Measurements from ENCODE around the gene SALL2.
A peak's percentile ranks its signal among the peaks of the same experiment; 100 is the strongest.
"Not testable (repeated sequence)": the region's sequence is repeated elsewhere in the genome, so short reads cannot be mapped to it uniquely, and the experiment has no call there.

The SALL2 gene

DNA sequence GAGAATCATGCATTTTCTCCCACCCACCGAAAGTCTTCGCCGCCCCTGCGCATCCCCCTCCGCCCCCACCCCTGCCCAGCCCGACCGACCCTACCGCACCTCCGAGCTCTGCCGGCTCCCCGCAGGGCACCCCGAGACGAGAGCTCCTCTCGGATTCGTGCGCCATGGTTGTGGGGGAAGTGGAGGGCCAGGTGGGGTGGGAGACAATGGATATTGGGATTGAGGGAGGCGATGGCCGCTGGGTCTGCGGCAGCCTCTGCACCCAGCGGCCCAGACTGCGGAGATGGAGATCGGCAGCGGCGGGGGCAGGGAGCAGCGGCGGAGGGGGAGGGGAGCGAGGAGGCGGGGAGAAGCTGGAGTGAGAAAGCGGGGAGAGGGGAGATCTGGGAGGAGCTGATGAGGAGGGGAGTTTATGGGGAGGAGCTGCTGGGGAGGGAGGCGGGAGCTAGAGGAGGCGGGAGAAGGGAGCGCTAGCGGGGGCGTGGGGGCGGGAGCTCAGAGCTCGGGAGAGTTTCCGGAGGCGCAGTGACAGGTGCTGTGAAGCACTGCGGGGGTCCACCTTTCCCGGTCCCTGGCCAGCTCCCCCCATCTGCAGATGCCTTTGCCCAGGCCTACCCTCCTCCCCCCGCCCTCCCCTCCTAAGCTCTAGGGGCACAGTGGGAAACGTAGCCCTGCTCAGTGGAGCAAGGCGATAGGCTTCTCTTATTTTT is at the start of gene SALL2:
Gene SALL2, minus strand, starts transcription at position 385 of the 710 bp plus-strand sequence. Its CDS starts 219 bp downstream, at position 166.
- DNase-seq (ENCODE audit: low spot score): peak; percentile 32

DNA sequence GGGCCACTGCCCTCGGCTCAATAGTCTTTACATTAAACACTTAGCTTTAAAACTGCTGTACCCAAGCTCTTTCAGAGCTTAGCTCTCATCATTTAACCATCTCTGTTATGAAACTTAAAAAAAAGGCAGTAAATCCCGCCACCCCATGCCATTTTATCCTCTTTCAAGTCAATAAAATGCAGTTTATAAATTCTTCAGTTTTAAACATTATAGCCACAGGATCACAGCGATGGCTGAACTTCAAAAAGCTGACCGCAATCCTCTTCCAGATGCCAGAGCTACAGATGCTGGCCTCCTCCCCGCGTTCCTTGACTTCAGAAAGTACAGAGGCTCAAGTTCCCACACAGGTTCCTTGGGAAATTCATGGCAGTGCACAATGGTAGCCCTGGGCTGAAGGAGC is 49.5 kb upstream of the SALL2 start:
- no peak for DNase-seq (ENCODE audit: low spot score)

DNA sequence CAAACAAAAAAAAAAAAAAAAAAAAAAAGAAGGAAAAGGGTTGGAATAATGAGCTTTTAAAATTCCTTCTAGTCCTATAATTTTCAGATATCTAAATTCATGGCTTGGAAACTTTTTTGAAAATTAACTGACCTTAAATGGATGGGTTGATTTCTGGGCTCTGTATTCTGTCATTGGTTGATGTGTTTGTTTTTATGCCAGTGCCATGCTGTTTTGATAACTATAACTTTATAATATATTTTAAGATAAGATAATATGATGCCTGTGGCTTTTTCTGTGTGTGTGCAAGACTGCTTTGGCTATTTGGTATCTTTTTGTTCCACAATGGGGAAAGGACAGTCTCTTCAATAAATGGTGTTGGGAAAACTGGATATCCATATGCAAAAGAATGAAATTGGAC is 46.5 kb upstream of the SALL2 start:
- DNase-seq (ENCODE audit: low spot score): no peak

DNA sequence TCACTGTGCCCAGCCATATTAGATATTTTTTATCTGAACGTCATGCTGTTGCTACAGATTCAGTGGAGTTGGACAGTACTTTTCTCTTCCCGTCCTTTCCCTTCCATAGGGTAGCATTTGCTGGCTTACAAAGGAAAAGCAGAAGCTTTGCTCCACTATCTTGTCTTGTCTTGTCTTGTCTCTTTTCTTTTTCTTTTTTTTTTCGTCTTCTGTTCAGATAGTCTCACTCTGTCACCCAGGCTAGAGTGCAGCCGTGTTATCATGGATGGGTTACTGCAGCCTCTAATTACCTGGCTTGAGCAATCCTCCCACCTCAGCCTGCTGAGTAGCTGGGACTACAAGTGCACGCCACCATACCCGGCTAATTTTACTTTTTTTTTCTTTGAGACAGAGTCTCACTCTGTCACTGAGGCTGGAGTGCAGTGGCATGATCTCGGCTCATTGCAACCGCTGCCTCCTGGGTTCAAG is 32.6 kb upstream of the SALL2 start:
- DNase-seq (ENCODE audit: low spot score): no peak

DNA sequence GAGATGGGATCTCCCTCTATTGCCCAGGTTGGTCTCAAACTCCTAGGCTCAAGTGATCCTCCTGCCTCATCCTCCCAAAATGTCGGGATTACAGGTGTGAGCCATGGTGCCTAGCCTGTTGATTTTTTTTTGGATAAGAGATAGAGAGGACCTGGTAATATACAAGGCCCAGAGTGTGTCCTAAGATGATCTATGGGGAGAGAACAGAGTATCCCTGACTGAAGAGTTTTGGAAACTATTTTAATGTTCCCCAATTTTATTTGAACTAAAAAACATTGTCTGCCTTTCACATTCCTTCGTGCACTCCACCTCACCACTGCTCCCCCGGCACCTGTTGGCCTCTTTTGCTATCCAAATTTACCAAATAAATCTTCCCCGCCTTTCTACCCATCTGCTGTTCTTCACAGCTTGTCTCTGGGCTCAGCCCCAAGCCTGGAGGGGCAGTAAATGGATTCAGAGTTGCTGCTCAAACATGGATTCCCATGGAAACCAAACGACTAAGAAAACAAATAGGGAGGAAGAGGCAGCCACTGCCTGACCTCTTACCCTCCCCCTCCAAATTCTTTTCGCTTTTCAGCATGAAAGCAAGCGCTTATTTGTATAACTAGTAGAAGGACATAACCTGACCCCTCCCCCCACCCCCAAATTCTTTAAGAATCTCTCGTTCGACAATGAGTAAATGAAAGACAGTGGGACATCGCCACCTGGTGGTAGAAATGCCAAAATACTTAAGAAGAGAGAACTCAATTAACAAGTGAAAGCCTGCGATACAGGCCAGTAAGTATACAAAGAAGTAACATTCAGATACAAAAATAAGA is 31.1 kb upstream of the SALL2 start:
- peak; percentile 78 for DNase-seq (ENCODE audit: low spot score)

DNA sequence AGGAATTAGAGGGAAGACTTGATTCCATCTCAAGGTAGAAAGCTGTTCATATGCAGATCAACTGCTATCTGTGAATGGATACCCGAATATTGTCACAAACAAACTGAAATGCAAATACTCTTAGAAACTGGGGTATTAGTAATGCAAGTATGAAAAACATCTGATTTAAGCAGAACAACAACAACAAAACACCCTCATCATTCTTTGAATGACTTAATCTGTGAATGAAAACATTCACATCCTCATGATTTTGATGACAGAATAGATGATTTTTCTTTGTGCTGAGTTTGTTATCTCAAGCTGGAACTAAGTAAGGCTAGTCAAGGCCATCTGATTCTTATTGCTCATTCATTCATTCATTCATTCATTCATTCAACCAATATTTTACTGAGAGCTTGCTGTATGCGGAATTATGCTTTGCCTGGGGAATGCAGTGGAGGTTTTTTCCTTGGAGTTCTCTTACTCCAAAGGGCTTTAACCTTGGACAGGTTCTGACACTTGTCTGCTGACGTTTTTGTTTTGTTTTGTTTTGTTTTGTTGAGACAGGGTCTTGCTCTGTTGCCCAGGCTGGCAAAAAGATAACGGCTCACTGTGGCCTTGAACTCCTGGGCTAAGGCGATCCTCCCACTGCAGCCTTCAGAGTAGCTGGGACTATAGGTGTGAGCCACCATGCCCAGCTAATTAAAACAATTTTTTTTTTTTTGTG is 30.4 kb upstream of the SALL2 start:
- no peak for DNase-seq (ENCODE audit: low spot score)

DNA sequence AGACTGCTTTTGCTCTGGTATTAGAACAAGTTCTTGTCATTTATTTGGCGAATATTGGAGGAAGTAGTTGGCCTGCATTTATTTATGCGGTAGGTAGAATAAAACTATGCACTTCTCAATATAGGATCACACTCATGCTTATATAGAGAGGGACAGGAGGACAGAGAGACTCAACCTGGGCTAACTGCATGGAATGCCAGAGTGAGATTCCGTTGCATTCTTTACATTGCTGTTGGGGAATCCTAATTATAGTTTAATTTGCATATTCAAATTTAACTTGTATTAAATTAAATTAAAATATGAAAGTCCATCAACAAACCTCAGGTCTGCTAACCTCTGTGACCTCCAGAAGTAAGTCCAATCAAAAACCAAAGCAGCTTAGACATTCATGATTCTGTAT is 27.1 kb upstream of the SALL2 start:
- no peak for DNase-seq (ENCODE audit: low spot score)

DNA sequence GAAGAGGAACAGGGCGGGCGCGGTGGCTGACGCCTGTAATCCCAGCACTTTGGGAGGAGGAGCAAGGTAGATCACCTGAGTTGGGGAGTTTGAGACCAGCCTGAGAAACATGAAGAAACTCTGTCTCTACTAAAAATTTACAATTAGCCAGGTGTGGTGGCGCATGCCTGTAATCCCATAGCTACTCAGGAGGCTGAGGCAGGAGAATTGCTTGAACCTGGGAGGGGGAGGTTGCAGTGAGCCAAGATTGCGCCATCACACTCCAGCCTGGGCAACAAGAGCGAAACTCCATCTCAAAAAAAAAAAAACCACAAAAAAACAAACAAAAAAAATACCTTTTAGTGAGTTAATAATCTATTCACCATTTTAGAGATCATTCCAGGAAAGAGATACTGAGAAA is 18.4 kb upstream of the SALL2 start:
- not testable (repeated sequence) for DNase-seq (ENCODE audit: low spot score)

DNA sequence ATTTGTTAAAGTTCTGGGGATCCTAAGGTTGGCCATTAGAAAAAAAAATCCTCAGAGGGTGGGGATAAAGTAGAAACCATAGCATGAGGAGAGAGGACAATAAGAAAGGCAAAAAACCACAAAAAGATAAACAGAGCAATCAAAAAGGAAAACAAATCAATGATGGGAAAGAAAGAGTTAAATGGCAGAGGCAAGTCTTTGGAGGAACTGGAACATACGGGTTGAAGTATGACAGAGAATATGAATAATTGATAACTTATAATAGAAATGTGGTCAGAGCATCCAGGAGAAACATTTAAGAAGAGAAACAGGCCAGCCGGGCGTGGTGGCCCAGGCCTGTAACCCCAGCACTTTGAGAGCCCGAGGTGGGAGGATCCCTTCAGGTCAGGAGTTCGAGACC is 17.8 kb upstream of the SALL2 start:
- no peak for DNase-seq (ENCODE audit: low spot score)

DNA sequence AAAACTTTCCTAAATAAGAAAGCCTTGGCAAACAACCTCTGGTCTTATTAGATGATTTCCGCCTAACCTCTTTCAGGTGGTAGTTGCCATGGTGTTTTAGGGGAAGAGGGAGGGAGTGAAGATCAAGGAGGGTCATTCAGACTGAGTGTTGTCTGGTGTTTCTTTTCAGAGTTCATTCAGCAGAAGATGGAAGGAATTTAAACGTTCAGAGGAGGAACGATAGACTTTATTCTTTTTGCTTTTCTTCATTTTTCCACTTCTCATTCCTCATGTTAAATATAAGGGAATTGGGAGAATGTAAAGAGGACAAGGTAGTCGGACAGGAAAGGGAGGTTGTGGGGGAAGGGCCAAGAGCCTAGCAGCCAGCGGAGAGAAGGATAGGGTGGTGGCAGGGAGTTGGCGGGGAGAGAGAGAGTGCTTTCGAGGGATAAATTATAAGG is 17.4 kb upstream of the SALL2 start:
- no peak for DNase-seq (ENCODE audit: low spot score)

DNA sequence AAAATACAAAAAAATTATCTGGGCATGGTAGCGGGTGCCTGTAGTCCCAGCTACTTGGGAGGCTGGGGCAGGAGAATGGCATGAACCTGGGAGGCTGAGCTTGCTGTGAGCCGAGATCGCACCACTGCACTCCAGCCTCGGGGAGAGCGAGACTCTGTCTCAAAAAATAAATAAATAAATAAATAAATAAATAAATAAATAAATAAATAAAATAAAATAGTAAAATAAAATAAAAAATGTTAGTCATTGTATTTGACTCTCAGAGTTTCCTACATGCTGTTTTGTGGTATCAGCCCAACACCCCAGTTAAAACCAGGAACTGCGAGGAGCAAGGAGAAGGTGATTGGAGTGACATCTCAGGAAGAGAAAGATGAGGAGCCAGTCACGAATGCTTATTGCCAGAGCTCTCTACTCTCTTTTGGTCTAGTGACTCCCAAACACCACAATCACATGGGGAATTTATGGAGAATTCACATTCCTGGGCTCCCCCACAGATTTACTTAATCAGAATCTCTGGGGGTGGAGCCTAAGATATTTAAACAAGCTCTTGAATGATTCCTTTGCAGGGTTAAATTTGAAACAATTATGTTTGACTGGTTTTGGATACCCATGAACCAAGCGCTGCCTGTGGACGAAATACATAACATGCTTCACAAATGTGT is 15.4 kb upstream of the SALL2 start:
- DNase-seq (ENCODE audit: low spot score): no peak

DNA sequence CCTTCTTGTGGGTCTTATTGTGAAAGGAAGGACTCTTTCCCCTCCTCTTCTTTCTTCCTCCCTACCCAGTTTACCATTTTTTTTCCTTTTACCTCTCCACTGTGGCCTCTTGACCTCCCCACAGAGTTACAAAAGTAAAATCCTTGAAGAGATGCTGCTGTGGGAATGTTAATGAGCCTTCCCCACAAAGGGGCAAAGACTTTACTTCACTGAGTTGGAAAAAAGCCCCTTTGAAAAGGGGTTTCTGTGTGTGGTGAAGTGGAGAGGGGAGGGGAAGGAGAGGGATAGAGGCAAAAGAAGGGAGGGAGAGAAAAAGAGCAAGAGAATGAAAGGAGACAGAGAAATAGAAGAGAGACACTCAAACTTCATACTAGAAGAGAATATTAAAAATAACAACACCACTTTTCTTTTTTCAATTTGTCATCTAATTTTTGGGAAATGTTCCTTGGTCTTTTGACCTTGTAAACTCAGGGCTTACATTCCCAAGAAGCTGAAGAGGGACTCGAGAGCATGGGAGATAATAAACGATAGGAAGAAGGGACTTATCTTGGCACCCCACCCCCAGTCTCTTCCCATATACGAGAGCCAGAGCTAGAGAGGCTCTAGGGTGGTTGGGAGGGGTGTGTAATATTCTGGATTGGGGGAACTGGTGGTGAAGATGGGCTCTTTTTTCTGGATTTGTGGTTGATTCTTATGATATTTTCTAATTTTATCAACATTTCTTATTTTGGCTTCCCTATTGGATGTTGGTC is 13.2 kb upstream of the SALL2 start:
- no peak for DNase-seq (ENCODE audit: low spot score)

DNA sequence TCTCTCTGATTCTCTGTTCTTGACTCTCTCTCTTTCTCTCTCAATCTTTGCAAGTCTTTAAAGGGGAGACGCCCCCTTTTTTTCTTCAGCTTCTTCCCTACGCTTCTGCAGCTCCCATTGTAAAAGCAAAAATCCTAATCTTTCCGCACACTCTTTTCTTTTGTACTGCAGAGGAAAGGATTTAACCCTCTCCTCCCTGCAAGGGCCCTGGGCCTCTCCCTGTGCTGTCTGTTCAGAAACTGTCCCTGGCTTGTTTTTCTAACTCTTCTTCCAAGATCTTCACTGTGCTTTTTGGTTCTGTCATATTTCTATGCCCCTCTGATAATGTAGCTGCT is 10.9 kb upstream of the SALL2 start:
- DNase-seq (ENCODE audit: low spot score): no peak

DNA sequence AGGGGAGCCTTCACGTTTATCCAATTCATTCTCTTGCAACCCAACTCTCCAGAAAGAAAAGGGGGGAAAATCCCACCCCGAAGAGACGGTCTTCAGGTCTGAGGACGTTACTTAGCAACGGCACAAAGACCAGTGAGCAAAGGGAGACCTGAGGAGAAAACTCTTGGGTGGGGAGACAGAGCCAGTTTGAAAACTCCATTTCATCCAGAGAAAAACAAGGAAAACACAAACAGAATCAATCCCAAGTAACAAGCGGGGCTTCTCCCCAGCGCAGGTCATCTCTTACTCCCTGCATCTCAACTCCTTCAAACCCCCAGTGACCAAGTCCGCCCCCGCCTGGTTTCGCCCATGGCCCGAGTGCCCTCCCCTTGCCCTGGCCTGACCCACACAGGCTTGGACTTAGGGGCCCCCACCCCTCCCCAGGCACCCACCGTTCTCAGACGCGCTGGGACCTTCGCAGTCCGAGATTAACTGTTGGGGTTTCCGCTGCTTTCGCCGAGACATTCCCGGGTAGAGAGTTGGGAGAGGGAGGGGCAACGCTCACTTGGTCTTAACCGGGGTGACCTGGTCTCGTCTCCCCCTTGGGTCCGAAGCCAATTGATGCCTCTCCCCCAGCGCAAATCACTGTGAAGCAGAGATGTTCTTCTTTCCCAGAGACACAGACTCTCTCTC is 10.4 kb upstream of the SALL2 start:
- DNase-seq (ENCODE audit: low spot score): no peak

DNA sequence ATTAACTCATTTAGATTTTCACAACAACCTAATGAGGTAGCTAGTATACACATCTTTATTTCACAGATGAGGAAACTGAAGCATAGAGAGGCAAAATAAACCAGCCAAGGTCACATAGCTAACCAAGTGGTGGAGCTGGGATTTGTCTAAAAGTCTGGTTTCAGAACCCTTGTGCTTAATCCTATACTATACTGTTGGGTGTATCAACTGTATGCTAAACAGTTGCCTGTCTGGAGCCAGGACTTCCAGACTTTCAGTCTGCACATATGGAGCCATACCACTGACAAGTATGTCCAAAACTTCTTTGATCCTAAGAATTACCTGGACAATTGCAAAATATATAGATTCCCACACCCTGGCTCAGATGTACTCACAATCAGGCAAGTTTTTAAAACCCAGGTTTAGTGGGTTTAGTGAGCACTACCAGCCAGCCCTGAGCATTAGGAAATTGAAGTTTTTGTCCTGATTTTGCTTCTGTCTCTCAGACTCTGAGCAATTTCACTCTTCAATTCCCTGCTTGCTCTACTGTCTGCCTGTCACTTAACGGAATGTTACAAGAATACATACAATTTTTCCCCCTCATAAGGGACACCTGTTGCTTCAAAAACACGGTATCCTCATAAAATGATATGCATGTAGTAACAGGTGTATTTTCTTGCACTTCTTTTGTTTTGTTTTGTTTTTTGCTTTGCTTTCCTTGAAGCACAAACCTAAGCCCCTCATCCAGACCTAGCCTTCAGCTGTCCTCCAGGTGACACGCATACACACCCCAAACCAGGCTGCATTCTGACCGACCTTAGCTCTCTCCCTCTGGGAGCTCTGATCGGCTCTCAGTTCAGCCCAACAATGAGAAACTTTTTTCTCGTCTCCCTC is 9.6 kb upstream of the SALL2 start:
- DNase-seq (ENCODE audit: low spot score): no peak

DNA sequence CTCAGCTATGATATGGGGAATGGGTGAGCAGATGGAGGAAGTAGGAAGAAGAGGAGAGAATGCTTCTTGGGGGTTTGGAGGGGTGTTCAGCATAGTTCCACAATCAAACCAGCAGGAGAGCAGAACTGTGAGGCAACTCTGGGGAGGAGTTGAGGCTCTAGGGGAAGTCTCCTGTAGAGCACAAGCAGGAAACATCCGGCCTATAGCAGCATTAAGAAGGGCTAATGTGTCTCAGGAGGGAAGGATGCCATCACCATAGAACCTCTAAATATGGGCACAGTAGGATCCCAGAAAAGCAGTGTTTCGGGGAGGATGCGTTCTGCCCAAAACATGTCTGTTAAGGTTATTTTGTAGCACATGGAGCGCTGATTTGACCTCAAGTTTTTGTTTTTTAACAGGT is 8.4 kb upstream of the SALL2 start:
- DNase-seq (ENCODE audit: low spot score): no peak

DNA sequence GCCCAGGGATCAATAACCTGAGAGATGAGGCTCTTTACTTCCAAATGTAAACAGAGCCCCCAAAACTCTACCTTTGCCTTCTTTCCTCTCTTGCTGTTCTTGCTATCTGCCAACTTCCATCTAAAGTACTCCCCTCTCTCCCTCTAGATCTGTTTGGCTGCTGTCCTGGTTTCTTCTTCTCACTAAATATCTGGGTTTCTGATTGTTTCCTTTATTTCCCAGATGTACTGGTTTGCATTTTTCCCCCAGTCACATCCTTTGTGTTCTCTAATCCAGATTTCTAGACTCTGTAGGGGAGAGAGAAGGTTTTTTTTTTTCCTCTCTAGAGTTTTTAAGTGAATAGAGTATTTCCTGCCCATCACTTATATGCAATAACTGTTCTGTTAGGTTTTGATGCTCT is 7.1 kb upstream of the SALL2 start:
- DNase-seq (ENCODE audit: low spot score): no peak

DNA sequence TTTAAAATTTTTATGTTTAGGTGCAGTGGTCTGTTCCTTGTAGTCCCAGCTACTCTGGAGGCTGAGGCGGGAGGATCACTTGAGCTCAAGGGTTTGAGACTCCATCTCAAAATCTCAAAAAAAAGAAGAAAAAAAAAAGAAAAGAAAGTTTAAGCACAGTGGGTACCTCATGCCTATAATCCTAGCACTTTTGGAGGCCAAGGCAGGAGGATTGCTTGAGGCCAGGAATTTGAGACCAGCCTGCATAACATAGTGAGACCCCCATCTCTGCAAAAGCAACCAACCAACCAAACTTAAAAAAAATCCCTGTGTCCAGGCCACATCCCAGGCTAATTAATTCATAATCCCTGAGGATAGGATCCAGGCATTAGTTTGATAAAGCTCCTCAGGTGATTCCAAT is 3.4 kb upstream of the SALL2 start:
- DNase-seq (ENCODE audit: low spot score): no peak

DNA sequence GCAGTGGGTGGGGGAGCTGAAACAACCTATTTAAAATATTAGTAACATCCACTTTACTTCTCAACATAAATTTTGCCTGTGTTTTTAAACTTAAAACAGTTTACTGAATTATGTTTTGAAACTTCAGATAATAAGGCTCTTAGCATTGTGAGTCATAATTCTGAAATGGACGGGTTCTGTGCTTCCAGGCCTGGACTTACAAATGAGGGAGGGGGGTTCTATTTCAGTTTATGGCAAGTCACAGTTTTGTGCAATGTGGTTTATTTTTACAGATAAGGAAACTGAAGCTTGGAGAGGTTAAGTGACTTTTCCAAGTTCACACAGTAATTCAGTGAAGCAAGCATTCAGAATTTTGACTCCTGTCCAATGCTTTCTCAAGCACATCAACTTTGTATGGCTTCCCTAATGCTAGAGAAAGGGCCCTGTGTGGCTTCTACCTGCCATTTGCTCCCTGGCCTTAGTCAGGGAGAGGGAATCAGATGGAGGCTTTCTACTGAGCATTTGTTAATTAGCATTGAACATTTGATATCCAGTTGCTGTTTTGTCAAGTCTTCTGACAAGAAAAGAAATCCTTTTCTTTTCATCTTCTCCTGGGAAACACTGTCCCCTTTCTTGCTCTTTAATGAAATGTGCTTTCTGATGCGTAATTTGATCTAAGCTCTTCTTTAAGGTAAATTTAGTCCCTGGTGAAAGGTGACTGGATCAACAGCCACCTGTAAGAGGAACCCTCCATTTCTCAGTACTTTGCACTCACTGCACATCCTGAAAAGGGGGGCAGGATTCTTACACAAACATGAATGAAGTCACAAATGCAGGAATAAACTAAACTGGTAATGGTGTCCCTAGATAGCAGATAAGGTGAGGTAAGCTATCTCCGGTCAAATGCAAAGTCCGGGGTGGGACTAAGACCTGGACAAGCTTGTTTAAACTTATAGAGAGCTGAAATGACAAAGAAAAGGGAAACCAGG is 2.5 kb upstream of the SALL2 start:
- no peak for DNase-seq (ENCODE audit: low spot score)
